Amniotic epithelial cell (primary cell): ENCODE data around the gene ITPKB.
"Not testable (repeated sequence)": the region's sequence is repeated elsewhere in the genome, so short reads cannot be mapped to it uniquely, and the experiment has no call there.

Source experiments
- DNase-seq: peaks from one replicate; pipeline ENCODE4 v3.0.0-alpha.2; 2010; ENCODE audit warnings: low read depth

ITPKB gene

GRCh38 chr1:226622012-226622411 lies 117.1 kb downstream of the ITPKB start:
- DNase-seq, result no peak

- DNase-seq, result no peak
Measured at GRCh38 chr1:226619031-226619430, 120.1 kb downstream of the ITPKB start.

GRCh38 chr1:226618380-226618779 lies 120.7 kb downstream of the ITPKB start:
- DNase-seq, result no peak

- DNase-seq, result not testable (repeated sequence)
Measured at GRCh38 chr1:226617719-226618118, 121.4 kb downstream of the ITPKB start.

GRCh38 chr1:226617109-226617508 lies 122.0 kb downstream of the ITPKB start:
- no peak for DNase-seq

GRCh38 chr1:226616636-226617035 lies 122.4 kb downstream of the ITPKB start:
- DNase-seq, result no peak

GRCh38 chr1:226615876-226616275 lies 123.2 kb downstream of the ITPKB start:
- no peak for DNase-seq

- DNase-seq, result not testable (repeated sequence)
Measured at GRCh38 chr1:226611980-226612379, 127.1 kb downstream of the ITPKB start.

- no peak for DNase-seq
Measured at GRCh38 chr1:226611301-226611700, 127.8 kb downstream of the ITPKB start.

- no peak for DNase-seq
Measured at GRCh38 chr1:226610671-226611070, 128.4 kb downstream of the ITPKB start.

- no peak for DNase-seq
Measured at GRCh38 chr1:226609836-226610455, 129.1 kb downstream of the ITPKB start.

- peak; percentile 55 for DNase-seq
Measured at GRCh38 chr1:226608699-226609505, 130.2 kb downstream of the ITPKB start.

- no peak for DNase-seq
Measured at GRCh38 chr1:226607821-226608220, 131.3 kb downstream of the ITPKB start.

- no peak for DNase-seq
Measured at GRCh38 chr1:226607268-226607660, 131.8 kb downstream of the ITPKB start.

GRCh38 chr1:226606311-226607267 lies 132.5 kb downstream of the ITPKB start:
- no peak for DNase-seq

- no peak for DNase-seq
Measured at GRCh38 chr1:226605318-226605950, 133.6 kb downstream of the ITPKB start.

- no peak for DNase-seq
Measured at GRCh38 chr1:226604560-226605317, 134.3 kb downstream of the ITPKB start.

- DNase-seq, result no peak
Measured at GRCh38 chr1:226603858-226604559, 135.1 kb downstream of the ITPKB start.

GRCh38 chr1:226603022-226603857 lies 135.8 kb downstream of the ITPKB start:
- DNase-seq, result no peak
